Rectal smooth muscle tissue (tissue), 1 donor: Measurements from ENCODE around the gene CLHC1.
A peak's percentile ranks its signal among the peaks of the same experiment; 100 is the strongest.
"Not testable (repeated sequence)": the region's sequence is repeated elsewhere in the genome, so short reads cannot be mapped to it uniquely, and the experiment has no call there.

Experiments
- H3K27ac ChIP-seq: one replicate; pipeline ENCODE4 v1.7.0; 2013; ENCODE audit warnings: low read depth, low read length, inconsistent platforms
- H3K27me3 ChIP-seq: one replicate; pipeline ENCODE4 v1.7.0; 2013; ENCODE audit warnings: low read length; ENCODE audit not compliant: control insufficient read depth, insufficient read depth
- H3K36me3 ChIP-seq: one replicate; pipeline ENCODE4 v1.7.0; 2013; ENCODE audit warnings: low read length; ENCODE audit not compliant: control insufficient read depth, insufficient read depth
- H3K4me1 ChIP-seq: one replicate; pipeline ENCODE4 v1.7.0; 2013; ENCODE audit warnings: low read length; ENCODE audit not compliant: control insufficient read depth, insufficient read depth
- H3K4me3 ChIP-seq: one replicate; pipeline ENCODE4 v1.7.0; 2013; ENCODE audit warnings: low read length
- H3K9ac ChIP-seq: one replicate; pipeline ENCODE4 v1.7.0; 2013; ENCODE audit warnings: low read length

The CLHC1 gene

DNA sequence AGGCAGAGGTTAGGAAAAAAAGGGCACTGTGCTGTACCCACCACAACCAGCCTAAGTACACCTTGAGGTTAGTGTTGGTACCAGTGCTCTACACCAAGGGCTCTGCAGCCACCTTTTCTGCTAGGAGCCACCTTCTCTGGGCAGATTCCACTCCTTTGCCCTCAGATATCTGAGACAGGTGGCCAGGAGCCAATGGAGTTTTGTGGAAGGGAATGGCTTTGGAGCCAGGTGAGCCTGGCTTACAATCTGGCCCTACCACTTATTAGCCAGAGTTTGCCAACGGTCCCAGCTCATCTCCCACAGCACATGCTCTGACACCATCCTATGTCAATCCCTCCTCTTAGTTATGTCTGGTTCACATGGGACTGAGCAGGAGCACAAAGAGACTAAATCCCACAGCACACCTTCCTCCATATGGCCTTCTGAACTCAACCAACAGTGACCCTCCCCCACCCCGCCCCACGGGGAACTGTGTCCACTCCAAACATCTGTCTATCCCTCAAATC, 77.5 kb downstream of the CLHC1 start:
- H3K36me3 ChIP-seq: no peaks in the 10 kb centered on the region
- H3K27me3 ChIP-seq: no peaks in the 10 kb centered on the region
- H3K27ac ChIP-seq: peak overlapping the region; percentile 41
- H3K4me3 ChIP-seq: no peak overlapping the region
- no peak overlapping the region for H3K9ac ChIP-seq
- H3K4me1 ChIP-seq: peaks cover 50% of the 10 kb centered on the region

DNA sequence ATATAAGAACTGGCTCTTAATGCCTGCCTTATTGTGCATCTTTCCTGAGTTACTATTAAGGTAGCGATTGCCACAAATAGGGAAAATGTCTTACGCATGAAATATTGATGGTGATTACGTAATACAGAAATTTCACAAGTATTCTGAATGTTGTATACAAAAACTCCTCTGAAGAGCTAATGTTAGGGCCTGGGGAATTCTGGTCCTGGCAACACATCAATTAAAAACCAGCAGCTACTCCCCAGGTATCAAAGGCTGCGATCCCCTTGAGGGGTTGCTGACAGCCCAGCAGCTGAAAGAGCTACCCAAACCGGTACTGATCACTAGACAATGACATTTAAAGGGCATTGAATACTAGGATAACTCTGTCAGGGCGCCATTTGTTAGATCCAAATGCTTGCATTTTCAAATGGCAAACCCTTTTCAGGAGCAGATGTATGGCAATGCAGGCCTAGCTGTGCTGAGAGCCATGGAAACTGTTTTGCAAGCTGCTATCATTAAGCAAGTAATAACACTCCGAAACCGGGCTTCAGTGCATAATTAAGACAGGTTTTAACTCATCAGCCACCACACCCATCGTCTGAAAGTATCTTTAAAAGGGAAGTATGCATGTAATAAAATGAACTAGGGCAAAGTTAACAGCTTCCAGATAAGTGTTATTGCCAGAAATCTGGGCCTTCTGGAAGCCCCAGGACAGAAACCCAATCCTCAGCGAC, 78.4 kb downstream of the CLHC1 start:
- H3K4me1 ChIP-seq: peaks cover 45% of the 10 kb centered on the region
- no peaks in the 10 kb centered on the region for H3K27me3 ChIP-seq
- H3K9ac ChIP-seq: no peak overlapping the region
- no peaks in the 10 kb centered on the region for H3K36me3 ChIP-seq
- peak overlapping the region; percentile 12 for H3K4me3 ChIP-seq
- peak overlapping the region; percentile 41 for H3K27ac ChIP-seq

DNA sequence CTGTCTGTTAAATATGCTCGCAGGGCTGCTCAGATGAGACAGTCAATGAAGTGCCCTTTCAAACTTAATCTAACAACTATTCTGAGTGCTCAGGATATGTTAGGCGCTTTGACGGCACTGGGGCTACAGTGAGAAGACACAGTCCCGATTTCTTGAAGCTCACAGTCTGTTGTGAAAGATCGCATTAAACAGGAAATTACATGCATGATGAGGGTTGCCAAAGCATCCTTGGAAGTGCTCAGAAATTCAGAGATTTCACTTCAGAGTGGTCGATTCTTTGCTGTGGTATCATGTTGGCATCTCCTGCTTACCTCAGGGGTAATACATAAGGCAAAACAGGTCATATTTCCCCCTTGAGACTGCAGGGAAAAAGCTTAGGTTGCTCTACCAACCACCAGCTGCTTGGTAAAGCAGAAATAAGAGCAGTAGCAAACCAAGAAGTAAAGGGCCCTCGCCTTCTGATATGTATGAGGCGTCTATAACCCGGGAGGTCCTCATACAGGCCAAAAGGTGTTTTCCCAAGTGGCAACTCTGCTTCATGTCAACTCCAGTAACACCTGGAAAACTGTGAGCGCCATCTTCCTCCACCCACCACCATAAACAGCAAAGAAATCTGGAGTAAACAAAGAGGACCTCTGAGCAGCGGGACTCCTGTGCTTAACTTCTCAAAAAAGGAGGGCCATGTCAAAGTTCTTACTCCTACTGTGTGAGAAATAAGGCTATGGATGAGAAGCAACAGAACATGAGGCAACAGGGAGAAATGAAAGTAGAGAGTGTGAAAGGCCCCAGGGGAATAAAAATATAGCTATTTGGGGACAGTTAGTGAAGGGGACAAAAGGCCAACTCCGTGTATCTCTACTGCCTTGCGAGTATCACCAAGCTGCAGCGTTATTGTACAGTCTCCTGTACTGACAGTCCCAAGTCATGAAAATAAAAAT, 79.3 kb downstream of the CLHC1 start:
- Histone ChIP-seq H3K36me3 (no peaks in the 10 kb centered on the region), H3K27ac (peak overlapping the region; percentile 46), H3K4me1 (peaks cover 45% of the 10 kb centered on the region)

DNA sequence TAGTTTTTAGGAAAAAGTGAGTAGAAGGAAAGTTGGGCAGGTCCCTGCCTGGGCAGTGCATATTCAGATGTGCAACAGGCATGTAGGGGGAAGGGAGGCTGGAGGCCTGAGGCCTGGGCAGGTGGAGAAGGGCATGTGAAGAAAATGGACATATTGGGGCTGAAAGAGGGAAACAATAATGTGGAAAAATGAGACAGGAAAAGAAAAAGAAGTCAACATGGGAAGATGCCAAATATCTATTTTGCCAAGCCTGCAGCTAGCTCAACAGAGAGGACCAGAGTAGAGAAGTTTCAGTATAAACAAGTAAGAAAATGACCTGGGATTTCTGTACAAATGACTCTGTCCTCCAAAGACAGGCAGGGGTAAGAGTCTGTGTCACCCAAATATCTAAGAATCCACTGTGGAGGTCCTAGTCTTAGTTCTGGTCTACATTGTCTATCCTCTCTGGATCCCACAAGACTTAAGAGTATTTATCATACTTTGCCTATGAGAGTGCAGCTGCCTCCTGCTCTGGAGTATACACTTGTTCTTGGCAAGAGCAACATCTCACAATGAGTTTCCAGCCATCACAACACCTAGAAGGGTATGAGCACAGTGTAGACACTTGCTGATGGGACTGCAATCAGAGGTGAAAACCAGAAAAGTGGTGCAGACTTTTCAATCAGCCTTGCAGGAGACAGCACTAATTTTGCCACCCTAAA, 80.2 kb downstream of the CLHC1 start:
- peaks cover 45% of the 10 kb centered on the region for H3K4me1 ChIP-seq
- peak overlapping the region; percentile 46 for H3K27ac ChIP-seq
- no peaks in the 10 kb centered on the region for H3K36me3 ChIP-seq
- no peak overlapping the region for H3K9ac ChIP-seq
- no peak overlapping the region for H3K4me3 ChIP-seq
- no peaks in the 10 kb centered on the region for H3K27me3 ChIP-seq

More for the DNA sequence above, 79.3 kb downstream of the CLHC1 start:
- H3K4me3 ChIP-seq: no peak overlapping the region
- no peak overlapping the region for H3K9ac ChIP-seq
- no peaks in the 10 kb centered on the region for H3K27me3 ChIP-seq

DNA sequence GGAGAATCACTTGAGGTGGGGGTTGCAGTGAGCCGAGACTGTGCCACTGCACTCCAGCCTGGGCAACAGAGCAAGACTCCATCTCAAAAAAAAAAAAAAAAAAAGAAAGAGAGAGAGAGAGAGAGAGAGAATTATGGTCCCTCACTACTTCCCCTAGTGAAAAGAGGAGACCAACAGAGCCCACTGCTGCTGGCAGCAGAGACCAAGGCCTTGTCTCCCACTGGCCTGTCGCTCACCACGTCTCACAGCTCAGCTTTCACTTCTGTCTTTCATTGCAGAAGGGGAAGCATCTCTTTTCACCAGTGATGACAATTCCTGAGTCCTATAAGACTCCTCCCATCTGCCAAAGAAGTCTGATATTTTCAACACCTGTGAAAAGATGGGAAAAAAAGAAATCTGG, 81.3 kb downstream of the CLHC1 start:
- Histone ChIP-seq H3K27me3 (no peaks in the 10 kb centered on the region), H3K9ac (no peak overlapping the region), H3K36me3 (no peaks in the 10 kb centered on the region), H3K27ac (no peak overlapping the region), H3K4me1 (peaks cover 42% of the 10 kb centered on the region), H3K4me3 (no peak overlapping the region)

DNA sequence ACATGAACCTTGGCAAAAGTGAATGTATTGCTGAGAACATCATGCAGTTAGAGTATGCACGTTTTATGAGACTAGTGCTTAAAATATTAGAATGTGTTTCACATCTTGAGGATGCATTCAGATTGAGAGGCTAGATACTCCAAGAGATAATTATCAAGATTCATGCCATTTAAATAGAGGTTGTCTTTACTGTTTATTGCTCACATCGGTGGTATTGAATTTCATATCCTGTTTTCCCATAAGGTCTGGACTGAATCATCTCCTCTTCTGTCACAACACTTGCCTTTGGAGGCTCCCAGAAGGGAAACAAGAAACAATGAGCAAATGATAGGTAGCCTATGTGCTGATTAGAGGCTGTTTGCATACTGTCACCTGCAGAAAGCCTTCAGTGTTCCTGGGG, 83.8 kb downstream of the CLHC1 start:
- no peak overlapping the region for H3K4me3 ChIP-seq
- peaks cover 19% of the 10 kb centered on the region for H3K4me1 ChIP-seq
- no peak overlapping the region for H3K9ac ChIP-seq
- no peaks in the 10 kb centered on the region for H3K36me3 ChIP-seq
- no peak overlapping the region for H3K27ac ChIP-seq
- no peaks in the 10 kb centered on the region for H3K27me3 ChIP-seq

DNA sequence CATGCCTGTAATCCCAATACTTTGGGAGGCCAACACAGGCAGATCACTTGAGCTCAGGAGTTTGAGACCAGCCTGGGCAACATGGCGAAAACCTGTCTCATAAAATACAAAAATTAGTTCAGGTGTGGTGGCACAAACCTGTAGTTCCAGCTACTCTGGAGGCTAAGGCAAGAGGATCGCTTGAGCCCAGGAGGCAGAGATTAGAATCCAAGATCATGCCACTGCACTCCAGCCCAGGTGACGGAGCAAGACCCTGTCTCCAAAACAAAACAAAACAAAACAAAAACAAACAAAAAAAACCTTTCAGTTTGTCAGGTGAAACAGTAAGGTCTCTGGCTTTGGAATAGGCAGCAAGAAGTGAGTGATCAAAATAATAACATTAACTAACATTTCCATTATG, 84.6 kb downstream of the CLHC1 start:
- Histone ChIP-seq H3K4me3 (no peak overlapping the region), H3K9ac (no peak overlapping the region), H3K36me3 (no peaks in the 10 kb centered on the region), H3K27me3 (no peaks in the 10 kb centered on the region), H3K4me1 (peaks cover 18% of the 10 kb centered on the region), H3K27ac (no peak overlapping the region)

DNA sequence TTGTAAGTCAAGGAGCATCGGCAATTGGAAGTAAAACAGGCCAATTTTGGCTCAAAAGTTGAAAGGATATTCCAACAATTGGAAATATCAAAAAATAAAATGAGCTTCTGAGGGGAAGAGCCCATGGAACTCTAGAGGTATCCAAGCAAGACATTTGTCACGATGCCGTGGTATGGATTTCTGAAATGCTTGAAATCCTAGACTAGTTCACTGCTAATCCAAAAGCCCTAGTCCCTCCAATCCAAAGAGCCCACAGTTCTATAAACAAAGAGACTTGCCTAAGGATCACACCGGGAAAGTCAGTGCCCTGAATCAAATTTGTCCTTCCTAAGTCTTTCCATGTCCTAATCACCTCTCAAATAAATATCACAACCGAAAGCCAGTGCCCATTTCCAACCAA, 85.1 kb downstream of the CLHC1 start:
- Histone ChIP-seq H3K4me1 (peaks cover 13% of the 10 kb centered on the region), H3K36me3 (no peaks in the 10 kb centered on the region), H3K4me3 (no peak overlapping the region), H3K27ac (no peak overlapping the region), H3K9ac (no peak overlapping the region), H3K27me3 (no peaks in the 10 kb centered on the region)

DNA sequence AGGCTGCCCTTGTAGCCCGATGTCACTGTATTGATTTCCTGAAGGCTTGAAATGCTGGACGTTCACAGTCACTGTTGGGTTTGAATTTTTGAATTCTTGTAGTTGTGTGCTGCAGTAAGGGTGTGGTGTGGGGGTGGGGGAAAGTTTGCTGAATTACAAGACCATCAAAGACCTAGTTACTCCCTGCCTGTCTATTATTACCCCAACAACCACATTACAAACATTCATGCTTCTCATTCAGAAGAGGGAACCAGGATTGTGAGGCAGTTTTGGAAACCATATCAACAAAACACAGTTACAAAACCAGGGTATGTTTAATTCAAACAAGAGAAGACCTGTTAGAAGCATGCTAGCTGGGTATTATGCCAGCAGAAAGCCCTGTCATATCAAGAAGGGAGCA, 85.8 kb downstream of the CLHC1 start:
- H3K4me3 ChIP-seq: no peak overlapping the region
- no peaks in the 10 kb centered on the region for H3K36me3 ChIP-seq
- no peaks in the 10 kb centered on the region for H3K27me3 ChIP-seq
- H3K9ac ChIP-seq: no peak overlapping the region
- H3K27ac ChIP-seq: no peak overlapping the region
- peaks cover 6% of the 10 kb centered on the region for H3K4me1 ChIP-seq

DNA sequence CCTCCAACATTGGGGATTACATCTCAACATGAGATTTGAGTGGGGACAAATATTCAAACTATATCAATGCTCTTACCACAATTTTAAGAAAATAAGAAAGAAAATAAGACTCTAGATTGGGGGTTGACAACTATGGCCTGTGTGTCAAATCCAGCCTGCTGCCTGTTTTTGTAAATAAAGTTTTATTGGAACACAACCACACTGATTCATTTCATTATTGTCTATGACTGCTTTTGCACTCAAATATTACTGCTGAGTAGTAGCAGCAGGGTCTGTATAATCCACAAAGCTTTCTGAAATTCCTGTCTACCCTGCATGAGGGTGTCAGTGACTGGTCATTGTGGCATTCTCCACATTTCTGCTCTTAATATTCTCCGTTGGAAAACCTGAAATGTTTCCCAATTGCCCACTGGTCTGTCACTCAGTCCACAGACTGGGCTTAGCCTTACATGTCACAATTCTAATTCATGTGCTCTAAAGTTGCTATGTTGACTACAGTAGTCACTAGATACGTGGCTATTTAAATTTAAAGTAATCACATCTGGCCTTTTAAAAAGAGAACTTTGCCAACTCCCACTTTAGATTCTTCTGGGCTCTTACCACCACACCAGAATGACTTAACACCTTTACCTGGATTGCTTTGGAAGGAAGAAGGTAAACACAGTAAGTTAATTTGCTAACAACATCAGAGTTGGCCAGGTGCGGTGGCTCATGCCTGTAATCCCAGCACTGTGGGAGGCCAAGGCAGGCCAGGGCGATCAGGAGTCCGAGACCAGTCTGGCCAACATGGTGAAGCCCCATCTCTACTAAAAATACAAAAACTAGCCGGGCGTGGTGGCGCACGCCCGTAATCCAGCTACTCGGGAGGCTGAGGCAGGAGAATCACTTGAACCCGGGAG, 86.9 kb downstream of the CLHC1 start:
- Histone ChIP-seq H3K36me3 (no peaks in the 10 kb centered on the region), H3K4me1 (peaks cover 6% of the 10 kb centered on the region), H3K4me3 (no peak overlapping the region), H3K9ac (no peak overlapping the region), H3K27ac (no peak overlapping the region), H3K27me3 (no peaks in the 10 kb centered on the region)

DNA sequence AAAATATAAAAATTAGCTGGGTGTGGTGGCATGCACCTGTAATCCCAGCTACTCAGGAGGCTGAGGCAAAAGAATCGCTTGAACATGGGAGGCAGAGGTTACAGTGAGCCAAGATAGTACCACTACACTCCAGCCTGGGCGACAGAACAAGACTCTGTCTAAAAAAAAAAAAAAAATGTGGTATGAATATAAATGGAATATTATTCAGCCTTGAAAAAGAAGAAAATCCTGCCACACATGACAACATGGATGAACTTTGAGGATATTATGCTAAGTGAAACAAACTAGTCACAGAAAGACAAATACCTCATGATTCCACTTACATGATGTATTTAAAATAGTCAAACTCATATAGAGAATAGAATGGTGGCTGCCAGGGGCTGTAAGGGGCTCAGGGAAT, 88.4 kb downstream of the CLHC1 start:
- H3K9ac ChIP-seq, H3K36me3 ChIP-seq, H3K4me3 ChIP-seq, H3K4me1 ChIP-seq, H3K27ac ChIP-seq, H3K27me3 ChIP-seq: not testable (repeated sequence)
